PC-3 (cell line): ENCODE data around the gene LCP1.

Experiments
- CTCF ChIP-seq: fragments of 300-600 bp; sonication (generic); conservative IDR thresholded peaks from 2 replicates; pipeline ENCODE4 v1.5.1; 2017; ENCODE audit warnings: antibody characterized with exemption, low read depth, mild to moderate bottlenecking, low read length
- EZH2 ChIP-seq: fragments of 300-600 bp; sonication (generic); IDR thresholded peaks from one replicate; pipeline ENCODE4 v1.6.1; 2017; ENCODE audit warnings: antibody characterized with exemption, mild to moderate bottlenecking, low read length; ENCODE audit not compliant: unreplicated experiment

GRCh38 chr13:46160471-46161066 is 21.4 kb downstream of the LCP1 start:
- peak; percentile 77 for TF ChIP-seq CTCF
- no peak for TF ChIP-seq EZH2
